SU-DHL-6 (cell line): Measurements from ENCODE around the gene ABHD16A.

Experiments used
- EZH2phosphoT487 ChIP-seq: fragments of 200-600 bp; sonication (generic), shearing (Covaris generic); conservative IDR thresholded peaks from 2 replicates; pipeline ENCODE4 v1.6.1; 2018; ENCODE audit warnings: mild to moderate bottlenecking, antibody characterized with exemption, low read length, moderate library complexity, mixed read lengths
- TF ChIP-seq, protein P1 (sequence below): fragments of 200-600 bp; sonication (generic); IDR thresholded peaks from one replicate; pipeline ENCODE4 v1.5.1; 2017; ENCODE audit warnings: antibody characterized with exemption, mild to moderate bottlenecking, low read length, moderate library complexity; ENCODE audit not compliant: insufficient read depth, poor library complexity, severe bottlenecking

DNA sequence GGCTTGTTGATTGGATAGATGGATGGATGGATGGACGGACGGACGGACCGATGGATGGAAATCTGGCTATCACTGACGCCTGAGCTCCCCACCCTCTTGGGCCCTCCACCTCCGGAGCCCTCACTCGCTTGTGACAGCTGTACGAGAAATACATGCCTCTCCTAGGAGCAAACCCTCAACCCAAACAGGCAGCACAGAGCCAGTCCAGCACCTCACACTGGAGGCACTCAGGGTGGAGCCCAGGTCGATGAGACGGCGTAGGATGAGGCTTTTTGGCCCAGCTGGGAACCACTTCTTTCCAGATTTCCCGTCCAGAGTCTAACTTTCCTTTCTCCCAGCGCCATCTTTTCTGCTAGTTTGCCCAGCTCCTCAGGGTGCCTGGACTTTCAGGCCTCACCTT lies 19.5 kb downstream of the ABHD16A start:
- TF ChIP-seq, protein P1, sequence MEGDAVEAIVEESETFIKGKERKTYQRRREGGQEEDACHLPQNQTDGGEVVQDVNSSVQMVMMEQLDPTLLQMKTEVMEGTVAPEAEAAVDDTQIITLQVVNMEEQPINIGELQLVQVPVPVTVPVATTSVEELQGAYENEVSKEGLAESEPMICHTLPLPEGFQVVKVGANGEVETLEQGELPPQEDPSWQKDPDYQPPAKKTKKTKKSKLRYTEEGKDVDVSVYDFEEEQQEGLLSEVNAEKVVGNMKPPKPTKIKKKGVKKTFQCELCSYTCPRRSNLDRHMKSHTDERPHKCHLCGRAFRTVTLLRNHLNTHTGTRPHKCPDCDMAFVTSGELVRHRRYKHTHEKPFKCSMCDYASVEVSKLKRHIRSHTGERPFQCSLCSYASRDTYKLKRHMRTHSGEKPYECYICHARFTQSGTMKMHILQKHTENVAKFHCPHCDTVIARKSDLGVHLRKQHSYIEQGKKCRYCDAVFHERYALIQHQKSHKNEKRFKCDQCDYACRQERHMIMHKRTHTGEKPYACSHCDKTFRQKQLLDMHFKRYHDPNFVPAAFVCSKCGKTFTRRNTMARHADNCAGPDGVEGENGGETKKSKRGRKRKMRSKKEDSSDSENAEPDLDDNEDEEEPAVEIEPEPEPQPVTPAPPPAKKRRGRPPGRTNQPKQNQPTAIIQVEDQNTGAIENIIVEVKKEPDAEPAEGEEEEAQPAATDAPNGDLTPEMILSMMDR, result no peak
- no peak for TF ChIP-seq EZH2phosphoT487
